Measurements from ENCODE around the gene IGSF22.
"Not testable (repeated sequence)": the region's sequence is repeated elsewhere in the genome, so short reads cannot be mapped to it uniquely, and the experiment has no call there.

IGSF22 gene

DNA sequence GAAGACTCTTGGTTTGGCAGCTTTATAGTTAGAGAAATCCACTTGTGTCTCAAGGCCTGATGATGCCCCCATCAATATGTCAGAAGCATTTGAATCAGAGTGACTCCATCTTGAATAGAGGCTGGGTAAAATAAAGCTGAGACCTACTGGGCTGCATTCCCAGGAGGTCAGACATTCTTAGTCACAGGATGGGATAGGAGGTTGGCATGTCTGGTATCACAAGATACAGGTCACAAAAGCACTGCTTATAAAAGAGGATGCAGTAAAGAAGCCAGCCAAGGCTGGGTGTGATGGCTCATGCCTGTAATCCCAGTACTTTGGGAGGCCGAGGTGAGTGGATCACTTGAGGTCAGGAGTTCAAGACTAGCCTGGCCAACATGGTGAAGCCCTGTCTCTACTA, 44.0 kb downstream of the IGSF22 start:
- DNase-seq, result not testable (repeated sequence)

DNA sequence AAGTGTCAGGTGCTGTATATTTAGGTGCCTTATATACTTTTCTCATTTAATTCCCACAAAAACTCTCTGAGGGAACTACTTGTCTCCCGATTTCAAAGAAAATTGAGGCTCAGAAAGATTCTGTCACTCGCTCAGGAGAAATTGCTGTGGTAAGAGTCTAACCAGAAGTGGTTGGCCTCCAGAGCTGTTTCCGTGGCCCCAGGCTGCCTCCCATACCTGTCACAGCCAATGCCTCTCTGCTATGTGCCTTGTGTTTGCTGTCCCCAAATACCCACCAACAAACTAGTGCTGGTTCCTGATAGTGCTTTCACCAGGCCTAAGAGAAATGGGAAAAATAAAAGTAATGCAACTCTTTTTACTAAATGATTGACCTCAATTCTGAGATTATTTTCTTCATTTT, 48.4 kb downstream of the IGSF22 start:
- no peak for DNase-seq

DNA sequence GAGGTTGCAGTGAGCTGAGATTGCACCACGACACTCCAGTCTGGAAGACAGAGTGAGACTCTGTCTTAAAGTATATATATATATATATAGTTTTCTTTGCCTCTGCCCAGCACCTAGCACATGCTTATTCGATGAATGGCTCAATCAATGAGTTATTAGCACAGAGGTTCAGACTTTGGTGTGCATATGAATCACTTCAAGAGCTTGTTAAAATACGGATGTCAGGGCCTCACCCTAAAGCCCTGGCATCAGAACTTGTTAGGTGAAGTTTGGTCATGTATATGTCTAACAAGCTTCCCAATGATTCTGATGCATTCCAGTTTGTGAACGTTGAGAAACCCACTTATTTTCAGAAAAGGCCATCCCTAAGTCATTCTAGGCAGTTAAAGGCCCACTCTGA, 49.2 kb downstream of the IGSF22 start:
- no peak for DNase-seq

DNA sequence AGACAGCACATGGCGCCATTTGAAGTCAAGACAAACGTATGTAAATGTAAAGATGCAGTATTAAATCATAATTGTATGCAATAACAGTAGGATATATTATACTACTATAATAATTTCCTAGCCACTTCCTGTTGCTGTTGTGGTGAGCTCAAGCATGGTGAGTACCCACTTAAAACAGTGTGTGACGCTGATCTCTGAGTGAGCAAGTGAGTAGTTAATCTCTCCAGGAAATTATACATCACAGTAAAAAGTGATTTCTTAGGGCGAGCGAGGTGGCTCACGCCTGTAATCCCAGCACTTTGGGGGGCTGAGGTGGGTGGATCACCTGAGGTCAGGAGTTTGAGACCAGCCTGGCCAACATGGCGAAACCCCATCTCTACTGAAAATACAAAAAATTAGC, 53.8 kb downstream of the IGSF22 start:
- peak; percentile 58 to 72 for DNase-seq

DNA sequence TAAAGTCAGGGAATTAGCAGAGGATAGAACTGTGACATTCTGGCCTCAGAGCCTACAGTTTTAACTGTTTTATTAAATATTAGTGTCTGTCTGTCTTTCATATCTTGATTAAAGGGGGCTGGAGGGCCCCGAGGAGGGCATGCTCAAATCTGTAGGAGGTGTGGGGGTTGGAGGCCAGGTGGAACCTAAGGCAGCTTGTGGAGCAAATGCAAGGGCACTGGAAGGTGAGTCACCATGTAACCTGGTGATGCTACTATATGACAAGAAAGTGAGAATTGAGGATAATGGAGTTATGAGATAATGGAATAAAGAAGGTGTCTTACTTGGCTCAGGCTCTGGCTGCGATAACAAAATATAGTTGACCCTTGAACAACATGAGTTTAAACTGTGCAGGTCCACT, 54.7 kb downstream of the IGSF22 start:
- no peak for DNase-seq

DNA sequence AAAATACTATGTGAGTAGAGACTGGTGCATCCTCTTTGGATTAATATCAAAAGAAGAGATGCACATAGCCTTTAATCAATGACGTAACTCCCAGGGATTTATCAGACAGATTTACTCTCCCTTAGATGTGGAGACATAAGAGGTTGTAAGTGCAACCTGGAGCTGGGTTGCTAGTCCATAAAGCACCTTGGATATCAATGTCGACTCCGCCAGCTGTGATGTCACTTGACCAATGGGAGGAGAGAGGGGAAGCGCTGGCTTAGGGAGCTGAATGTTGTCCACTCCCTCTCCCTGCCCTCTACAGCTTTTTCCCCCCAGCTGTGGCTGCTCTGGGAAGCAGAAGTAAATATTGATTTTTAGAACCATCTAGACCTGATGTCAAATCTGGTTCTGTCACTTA, 56.3 kb downstream of the IGSF22 start:
- no peak for DNase-seq

DNA sequence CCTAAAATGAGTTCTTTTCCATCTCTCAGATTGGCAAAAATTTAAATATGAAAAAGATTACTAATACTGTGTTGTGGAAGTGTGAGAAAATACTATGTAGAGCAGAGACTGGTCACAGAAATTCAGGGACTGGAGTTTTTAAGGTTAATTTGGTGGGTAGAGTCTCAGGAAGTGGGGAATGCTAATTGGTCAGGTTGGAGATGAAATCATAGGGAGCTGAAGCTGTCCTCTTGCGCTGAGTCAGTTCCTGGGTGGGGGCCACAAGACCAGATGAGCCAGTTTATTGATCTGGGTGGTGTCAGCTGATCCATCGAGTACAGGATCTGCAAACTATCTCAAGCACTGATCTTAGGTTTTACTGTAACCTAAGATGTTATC, 56.8 kb downstream of the IGSF22 start:
- peak in 1 of 2 donors; percentile 25 for DNase-seq

DNA sequence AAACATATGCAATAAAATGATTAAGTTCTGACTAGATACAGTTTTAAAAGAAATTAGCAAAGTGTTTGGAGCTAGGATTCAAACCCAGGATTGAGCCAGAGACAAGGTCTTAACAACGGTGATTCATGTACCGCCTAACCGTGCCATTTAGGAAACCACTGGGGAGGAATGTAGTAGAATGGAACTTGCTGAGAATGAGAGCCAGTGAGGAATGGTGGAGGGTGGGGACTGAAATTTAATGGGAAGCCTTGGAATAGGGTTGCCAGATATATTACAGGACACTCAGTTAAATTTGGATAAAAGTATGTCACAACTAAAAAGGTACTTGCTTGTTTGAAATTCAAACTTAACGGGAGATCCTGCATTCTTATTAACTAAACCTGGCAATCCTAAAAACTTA, 57.9 kb downstream of the IGSF22 start:
- DNase-seq, result no peak

DNA sequence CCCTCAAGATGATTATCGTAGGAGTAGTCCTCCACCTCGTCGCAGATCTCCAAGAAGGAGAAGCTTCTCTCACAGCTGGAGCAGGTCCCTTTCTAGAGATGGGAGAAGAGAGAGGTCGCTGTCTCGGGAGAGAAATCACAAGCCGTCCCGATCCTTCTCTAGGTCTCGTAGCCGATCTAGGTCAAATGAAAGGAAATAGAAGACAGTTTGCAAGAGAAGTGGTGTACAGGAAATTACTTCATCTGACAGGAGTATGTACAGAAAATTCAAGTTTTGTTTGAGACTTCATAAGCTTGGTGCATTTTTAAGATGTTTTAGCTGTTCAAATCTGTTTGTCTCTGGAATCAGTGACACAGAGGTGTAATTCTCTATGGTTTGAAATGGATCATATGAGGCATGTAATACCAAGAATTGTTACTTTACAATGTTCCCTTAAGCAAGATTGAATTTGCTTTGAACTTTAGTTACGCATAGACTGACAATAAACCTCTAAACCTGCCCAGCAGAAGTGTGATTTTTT, 60.6 kb downstream of the IGSF22 start:
- not testable (repeated sequence) for DNase-seq

DNA sequence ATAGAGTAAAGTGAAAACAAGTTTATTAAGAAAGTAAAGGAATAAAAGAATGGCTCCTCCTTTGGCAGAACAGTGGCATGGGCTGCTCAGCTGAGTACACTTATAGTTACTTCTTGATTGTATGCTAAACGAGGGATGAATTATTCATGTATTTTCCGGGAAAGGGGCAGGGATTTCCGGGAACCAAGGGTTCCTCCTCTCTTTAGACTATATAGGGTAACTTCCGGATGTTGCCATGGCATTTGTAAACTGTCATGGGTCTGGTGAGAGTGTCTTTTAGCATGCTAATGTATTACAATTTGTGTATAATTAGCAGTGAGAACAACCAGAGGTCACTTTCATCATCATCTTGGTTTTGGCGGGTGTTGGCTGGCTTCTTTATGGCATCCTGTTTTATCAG, 68.3 kb downstream of the IGSF22 start:
- no peak for DNase-seq

Data from CD4-positive, alpha-beta T cell treated with Interleukin-1 beta for 1 hour (primary cell).